Measurements from ENCODE around the gene PEAK1. TPM values are rescaled to one million over a fixed set of nuclear protein-coding genes. Genes with fewer than 3 reads are reported as not detected.
"Not testable (repeated sequence)": the region's sequence is repeated elsewhere in the genome, so short reads cannot be mapped to it uniquely, and the experiment has no call there.

The PEAK1 gene
- total and polyA plus RNA-seq, 7 experiments from 2014 or later, result 1.2 to 31.0 (median 12.7) TPM

- no peaks in the 10 kb centered on the region for H3K9me3 ChIP-seq (ENCODE audit: control insufficient read depth in 2 of 3, low read length in 3 of 3)
- peaks cover 0 to 24% (median 3%) of the 10 kb centered on the region in 5 donors for H3K36me3 Mint-ChIP-seq
- DNase-seq (no peak), ATAC-seq (peak; percentile 38)
- H3K27ac ChIP-seq (ENCODE audit: low read depth, low read length), result no peak overlapping the region
- CTCF ChIA-PET, result interaction anchor here (0.6 kb wide), 1 partner anchor 63 kb away, joined by 3 read pairs; no protein-coding TSS in a partner anchor
- no peaks in the 10 kb centered on the region for H3K27me3 Mint-ChIP-seq
- H3K4me1 ChIP-seq (ENCODE audit: control insufficient read depth in 2 of 2, insufficient read depth in 2 of 2, low read length in 2 of 2), result peaks cover 26 to 34% of the 10 kb centered on the region in 2 donors
- H3K36me3 ChIP-seq (ENCODE audit: control insufficient read depth in 2 of 3, insufficient read depth in 3 of 3, low read length in 3 of 3), result no peaks in the 10 kb centered on the region
- H3K9me3 Mint-ChIP-seq, result no peaks in the 10 kb centered on the region
- POLR2A ChIA-PET, result no interaction called here
- H3K4me1 Mint-ChIP-seq, result peaks cover 29 to 62% (median 43%) of the 10 kb centered on the region in 7 donors
- H3K4me3 Mint-ChIP-seq, result peak overlapping the region in 3 of 10 donors; percentile 2 to 82 (median 4)
- no peak overlapping the region for H3K4me3 ChIP-seq (ENCODE audit: low read length)
- intact Hi-C loops (cut with micrococcal nuclease), result loop anchor here in 1 of 2 donors (10.0 kb wide), 1 partner anchor 206 kb away; no protein-coding TSS in a partner anchor
- H3K27ac Mint-ChIP-seq, result peak overlapping the region in 6 of 9 donors; percentile 3 to 88 (median 54)
- no peaks in the 10 kb centered on the region for H3K27me3 ChIP-seq (ENCODE audit: control insufficient read depth in 2 of 2, insufficient read depth in 2 of 2, low read length in 2 of 2)
These were observed 239.1 kb downstream of the PEAK1 start for GRCh38 chr15:77180757-77181156.

GRCh38 chr15:77180270-77180669, 239.6 kb downstream of the PEAK1 start:
- CTCF ChIA-PET, result interaction anchor here (0.6 to 1.5 kb wide), 2 partner anchors 62 kb away, joined by 3 to 5 read pairs; no protein-coding TSS in a partner anchor
- peak overlapping the region in 7 of 10 donors; percentile 0 to 82 (median 62) for H3K4me3 Mint-ChIP-seq
- Histone ChIP-seq H3K9me3 (ENCODE audit: control insufficient read depth in 2 of 3, low read length in 3 of 3) (no peaks in the 10 kb centered on the region), H3K4me3 (ENCODE audit: low read length) (no peak overlapping the region), H3K27ac (ENCODE audit: low read depth, low read length) (no peak overlapping the region), H3K4me1 (ENCODE audit: control insufficient read depth in 2 of 2, insufficient read depth in 2 of 2, low read length in 2 of 2) (peaks cover 26 to 34% of the 10 kb centered on the region in 2 donors), H3K27me3 (ENCODE audit: control insufficient read depth in 2 of 2, insufficient read depth in 2 of 2, low read length in 2 of 2) (no peaks in the 10 kb centered on the region), H3K36me3 (ENCODE audit: control insufficient read depth in 2 of 3, insufficient read depth in 3 of 3, low read length in 3 of 3) (no peaks in the 10 kb centered on the region)
- intact Hi-C loops (cut with micrococcal nuclease), result loop anchor here in 1 of 2 donors (10.0 kb wide), 1 partner anchor 205 kb away; no protein-coding TSS in a partner anchor
- H3K36me3 Mint-ChIP-seq, result peaks cover 0 to 24% (median 3%) of the 10 kb centered on the region in 5 donors
- H3K27me3 Mint-ChIP-seq, result no peaks in the 10 kb centered on the region
- peak overlapping the region; percentile 56 to 94 (median 89) for H3K27ac Mint-ChIP-seq
- POLR2A ChIA-PET, result no interaction called here
- peaks cover 29 to 58% (median 39%) of the 10 kb centered on the region in 7 donors for H3K4me1 Mint-ChIP-seq
- no peak for DNase-seq
- no peaks in the 10 kb centered on the region for H3K9me3 Mint-ChIP-seq
- no peak for ATAC-seq

GRCh38 chr15:77179541-77179998, 240.3 kb downstream of the PEAK1 start:
- ChIA-PET CTCF (interaction anchor here (1.5 kb wide), 1 partner anchor 61 kb away, joined by 5 read pairs; no protein-coding TSS in a partner anchor), POLR2A (interaction anchor here (0.6 kb wide), 1 partner anchor 38 kb away, joined by 5 read pairs; no protein-coding TSS in a partner anchor)
- peak in 3 of 9 donors; percentile 6 to 32 (median 32) for DNase-seq
- Histone ChIP-seq H3K9me3 (ENCODE audit: control insufficient read depth in 2 of 3, low read length in 3 of 3) (no peaks in the 10 kb centered on the region), H3K36me3 (ENCODE audit: control insufficient read depth in 2 of 3, insufficient read depth in 3 of 3, low read length in 3 of 3) (no peaks in the 10 kb centered on the region), H3K27ac (ENCODE audit: low read depth, low read length) (peak overlapping the region; percentile 23), H3K4me1 (ENCODE audit: control insufficient read depth in 2 of 2, insufficient read depth in 2 of 2, low read length in 2 of 2) (peaks cover 26 to 34% of the 10 kb centered on the region in 2 donors), H3K27me3 (ENCODE audit: control insufficient read depth in 2 of 2, insufficient read depth in 2 of 2, low read length in 2 of 2) (no peaks in the 10 kb centered on the region), H3K4me3 (ENCODE audit: low read length) (peak overlapping the region; percentile 45)
- no peaks in the 10 kb centered on the region for H3K9me3 Mint-ChIP-seq
- peak overlapping the region in 9 of 10 donors; percentile 36 to 82 (median 62) for H3K4me3 Mint-ChIP-seq
- H3K36me3 Mint-ChIP-seq, result peaks cover 0 to 24% (median 3%) of the 10 kb centered on the region in 5 donors
- intact Hi-C loops (cut with micrococcal nuclease), result no loop called here
- peaks cover 29 to 52% (median 38%) of the 10 kb centered on the region in 7 donors for H3K4me1 Mint-ChIP-seq
- H3K27ac Mint-ChIP-seq, result peak overlapping the region; percentile 77 to 94 (median 89)
- peak; percentile 59 for ATAC-seq
- no peaks in the 10 kb centered on the region for H3K27me3 Mint-ChIP-seq

DNA sequence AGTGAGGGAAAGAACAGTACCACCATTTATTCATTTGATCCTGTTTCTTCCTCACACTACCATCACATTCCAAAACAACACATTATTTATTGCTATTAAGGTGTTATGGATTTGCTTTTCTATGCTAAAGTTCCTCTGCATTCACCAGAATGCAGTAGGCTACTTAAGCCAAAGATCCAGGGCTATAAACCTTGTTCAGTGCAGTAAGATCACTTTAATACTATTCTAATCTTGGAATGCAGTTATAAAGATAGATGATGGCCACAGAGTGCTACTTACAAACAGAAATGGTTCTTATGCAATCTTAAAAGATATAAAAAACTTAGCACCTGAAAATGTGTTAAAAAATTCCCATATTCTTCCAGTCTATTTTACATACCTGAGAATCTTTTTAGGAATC, 241.5 kb downstream of the PEAK1 start:
- Histone ChIP-seq H3K4me1 (ENCODE audit: control insufficient read depth in 2 of 2, insufficient read depth in 2 of 2, low read length in 2 of 2) (peaks cover 26 to 34% of the 10 kb centered on the region in 2 donors), H3K27ac (ENCODE audit: low read depth, low read length) (no peak overlapping the region), H3K36me3 (ENCODE audit: control insufficient read depth in 2 of 3, insufficient read depth in 3 of 3, low read length in 3 of 3) (no peaks in the 10 kb centered on the region), H3K4me3 (ENCODE audit: low read length) (no peak overlapping the region), H3K27me3 (ENCODE audit: control insufficient read depth in 2 of 2, insufficient read depth in 2 of 2, low read length in 2 of 2) (no peaks in the 10 kb centered on the region), H3K9me3 (ENCODE audit: control insufficient read depth in 2 of 3, low read length in 3 of 3) (no peaks in the 10 kb centered on the region)
- DNase-seq, result no peak
- intact Hi-C loops (cut with micrococcal nuclease), result no loop called here
- Mint-ChIP-seq H3K9me3 (no peaks in the 10 kb centered on the region), H3K27ac (peak overlapping the region in 7 of 9 donors; percentile 14 to 90 (median 53)), H3K27me3 (no peaks in the 10 kb centered on the region), H3K4me1 (peaks cover 29 to 52% (median 38%) of the 10 kb centered on the region in 7 donors), H3K36me3 (peaks cover 0 to 27% (median 3%) of the 10 kb centered on the region in 5 donors), H3K4me3 (peak overlapping the region in 1 of 10 donors; percentile 35)
- no peak for ATAC-seq
- ChIA-PET POLR2A (no interaction called here), CTCF (no interaction called here)

DNA sequence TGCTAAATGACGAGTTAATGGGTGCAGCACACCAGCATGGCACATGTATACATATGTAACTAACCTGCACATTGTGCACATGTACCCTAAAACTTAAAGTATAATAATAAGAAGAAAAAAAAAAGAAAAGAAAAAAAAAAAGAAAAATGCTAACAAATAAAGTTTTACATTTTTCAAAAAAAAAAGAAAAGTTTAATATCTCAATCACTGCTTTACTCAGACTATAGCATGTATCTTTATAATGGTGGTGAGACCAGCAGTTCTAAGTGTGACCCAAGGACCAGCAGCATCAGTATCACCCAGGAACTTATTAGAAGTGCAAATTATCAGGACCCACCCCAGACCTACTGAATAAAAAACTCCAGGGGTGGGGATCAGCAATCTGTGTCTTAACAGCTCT, 243.8 kb downstream of the PEAK1 start:
- POLR2A ChIA-PET; H3K9me3 Mint-ChIP-seq; H3K4me3 Mint-ChIP-seq; H3K27me3 ChIP-seq (ENCODE audit: control insufficient read depth in 2 of 2, insufficient read depth in 2 of 2, low read length in 2 of 2); H3K4me3 ChIP-seq (ENCODE audit: low read length); H3K36me3 ChIP-seq (ENCODE audit: control insufficient read depth in 2 of 3, insufficient read depth in 3 of 3, low read length in 3 of 3); intact Hi-C loops (cut with micrococcal nuclease); H3K27ac ChIP-seq (ENCODE audit: low read depth, low read length); ATAC-seq; H3K27me3 Mint-ChIP-seq; DNase-seq; H3K9me3 ChIP-seq (ENCODE audit: control insufficient read depth in 2 of 3, low read length in 3 of 3); H3K27ac Mint-ChIP-seq; CTCF ChIA-PET: not testable (repeated sequence)
- peaks cover 22 to 29% of the 10 kb centered on the region in 2 donors for H3K4me1 ChIP-seq (ENCODE audit: control insufficient read depth in 2 of 2, insufficient read depth in 2 of 2, low read length in 2 of 2)
- peaks cover 0 to 26% (median 2%) of the 10 kb centered on the region in 5 donors for H3K36me3 Mint-ChIP-seq
- peaks cover 20 to 34% (median 25%) of the 10 kb centered on the region in 7 donors for H3K4me1 Mint-ChIP-seq

- Histone ChIP-seq H3K27me3 (ENCODE audit: control insufficient read depth in 2 of 2, insufficient read depth in 2 of 2, low read length in 2 of 2) (no peaks in the 10 kb centered on the region), H3K36me3 (ENCODE audit: control insufficient read depth in 2 of 3, insufficient read depth in 3 of 3, low read length in 3 of 3) (no peaks in the 10 kb centered on the region), H3K4me3 (ENCODE audit: low read length) (no peak overlapping the region), H3K4me1 (ENCODE audit: control insufficient read depth in 2 of 2, insufficient read depth in 2 of 2, low read length in 2 of 2) (peaks cover 0 to 2% of the 10 kb centered on the region in 2 donors), H3K9me3 (ENCODE audit: control insufficient read depth in 2 of 3, low read length in 3 of 3) (no peaks in the 10 kb centered on the region), H3K27ac (ENCODE audit: low read depth, low read length) (no peak overlapping the region)
- no peak overlapping the region for H3K4me3 Mint-ChIP-seq
- DNase-seq, result no peak
- CTCF ChIA-PET, result no interaction called here
- H3K27ac Mint-ChIP-seq, result no peak overlapping the region
- ATAC-seq, result no peak
- POLR2A ChIA-PET, result no interaction called here
- peaks cover 0 to 7% (median 0%) of the 10 kb centered on the region in 7 donors for H3K4me1 Mint-ChIP-seq
- intact Hi-C loops (cut with micrococcal nuclease), result no loop called here
- no peaks in the 10 kb centered on the region for H3K9me3 Mint-ChIP-seq
- H3K36me3 Mint-ChIP-seq, result peaks cover 0 to 24% (median 6%) of the 10 kb centered on the region in 5 donors
- no peaks in the 10 kb centered on the region for H3K27me3 Mint-ChIP-seq
These were observed 246.4 kb downstream of the PEAK1 start for GRCh38 chr15:77173487-77173886.
